ENCODE results near the gene UGT1A1.

Gene UGT1A1

GRCh38 chr2:233793465-233794127 is 33.5 kb downstream of the UGT1A1 start:
- H3K4me3 ChIP-seq (ENCODE audit: low read depth, low read length) = no peak overlapping the region
- no peak for TF ChIP-seq CTCF (IDR thresholded peaks at IDR 0.05; ENCODE audit: low read depth, low read length)

GRCh38 chr2:233794128-233794658 is 34.1 kb downstream of the UGT1A1 start:
- TF ChIP-seq CTCF (IDR thresholded peaks at IDR 0.05; ENCODE audit: low read depth, low read length) = no peak
- no peak overlapping the region for H3K4me3 ChIP-seq (ENCODE audit: low read depth, low read length)

DNA sequence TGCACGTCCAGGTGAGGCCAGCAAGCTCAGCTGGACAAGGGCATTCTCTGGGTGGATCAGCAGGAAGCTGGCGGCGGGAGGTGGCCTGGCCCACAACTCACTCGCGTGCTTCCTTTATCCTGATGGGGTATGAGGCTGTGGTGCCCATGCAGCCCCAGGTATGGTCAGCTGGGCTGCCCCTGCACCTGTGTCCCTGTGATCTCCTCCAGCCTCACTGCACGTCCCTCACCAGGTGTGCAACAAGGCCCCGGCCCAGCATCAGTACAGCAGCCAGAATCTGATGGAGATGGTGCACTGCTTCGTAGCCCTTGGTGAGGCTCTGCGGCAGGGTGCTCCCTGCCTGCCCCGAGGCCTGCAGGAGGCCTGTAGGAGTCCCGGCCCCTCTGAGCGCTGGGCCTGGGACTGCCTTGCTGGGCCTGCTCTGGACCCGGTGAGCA is 35.7 kb downstream of the UGT1A1 start:
- no peak for TF ChIP-seq CTCF (IDR thresholded peaks at IDR 0.05; ENCODE audit: low read depth, low read length)
- no peak overlapping the region for H3K4me3 ChIP-seq (ENCODE audit: low read depth, low read length)

- TF ChIP-seq CTCF (IDR thresholded peaks at IDR 0.05; ENCODE audit: low read depth, low read length) = no peak
- H3K4me3 ChIP-seq (ENCODE audit: low read depth, low read length) = no peak overlapping the region
Measured at GRCh38 chr2:233796254-233796653, 36.2 kb downstream of the UGT1A1 start.

GRCh38 chr2:233798335-233799086 is 38.4 kb downstream of the UGT1A1 start:
- H3K4me3 ChIP-seq (ENCODE audit: low read depth, low read length) = no peak overlapping the region
- no peak for TF ChIP-seq CTCF (IDR thresholded peaks at IDR 0.05; ENCODE audit: low read depth, low read length)

DNA sequence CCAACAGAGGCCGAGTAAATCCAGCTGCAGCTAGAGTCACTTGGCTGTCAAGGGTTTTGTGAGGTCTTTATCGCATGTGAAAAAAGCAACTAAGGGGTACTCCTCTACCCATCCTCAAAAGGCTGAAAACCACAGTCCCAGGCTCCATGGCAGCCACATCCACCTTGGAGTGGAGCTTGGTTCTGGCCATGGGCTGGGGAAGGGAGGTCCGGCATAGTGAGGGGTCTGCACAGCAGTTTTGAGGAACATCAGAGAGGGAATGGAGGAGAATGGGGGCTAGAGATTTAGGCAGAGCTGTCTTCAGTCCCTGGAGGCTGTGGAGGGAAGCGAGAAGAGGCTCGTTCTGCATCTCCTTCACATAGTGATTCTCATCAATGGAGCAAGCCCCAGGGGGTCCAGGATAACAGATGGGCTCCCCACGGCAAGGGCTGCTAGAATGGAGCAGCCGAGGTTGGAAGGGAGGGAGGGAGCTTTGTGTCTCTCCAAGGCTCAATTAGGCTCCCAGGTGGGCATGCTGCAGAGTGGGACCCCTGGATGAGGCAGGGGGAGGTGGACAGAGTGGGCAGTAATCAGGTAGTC is 39.1 kb downstream of the UGT1A1 start:
- no peak for TF ChIP-seq CTCF (IDR thresholded peaks at IDR 0.05; ENCODE audit: low read depth, low read length)
- H3K4me3 ChIP-seq (ENCODE audit: low read depth, low read length) = no peak overlapping the region

DNA sequence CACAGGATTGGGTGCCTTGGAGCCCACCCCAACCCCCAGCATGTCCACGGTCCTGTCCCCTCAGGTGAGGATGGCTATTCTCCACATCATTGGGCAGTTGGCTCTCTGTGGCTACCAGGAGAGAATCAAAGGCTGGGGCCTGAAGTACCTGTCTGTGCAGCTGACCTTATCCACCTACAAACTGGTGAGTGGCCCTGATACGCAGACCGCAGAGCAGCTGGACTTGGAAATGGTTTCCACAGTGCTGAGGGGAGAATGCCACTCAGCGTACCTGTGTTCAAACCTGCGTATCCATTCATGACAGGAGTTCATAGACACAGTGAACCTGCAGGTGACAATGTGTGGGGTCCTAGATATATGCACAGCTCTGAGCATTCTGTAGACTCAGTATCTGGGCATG is 39.6 kb downstream of the UGT1A1 start:
- no peak overlapping the region for H3K4me3 ChIP-seq (ENCODE audit: low read depth, low read length)
- TF ChIP-seq CTCF (IDR thresholded peaks at IDR 0.05; ENCODE audit: low read depth, low read length) = no peak
